GM11168 (cell line): ENCODE measurements around the gene CACNA1A.

Source experiments
- in situ Hi-C: fragments of 300-500 bp; cut with MboI; formaldehyde crosslinking; loops from one replicate; pipeline ENCODE4 v1.12.0; 2022; ENCODE audit warnings: low sequenced_read_pairs; ENCODE audit not compliant: unreplicated experiment

Gene CACNA1A

DNA sequence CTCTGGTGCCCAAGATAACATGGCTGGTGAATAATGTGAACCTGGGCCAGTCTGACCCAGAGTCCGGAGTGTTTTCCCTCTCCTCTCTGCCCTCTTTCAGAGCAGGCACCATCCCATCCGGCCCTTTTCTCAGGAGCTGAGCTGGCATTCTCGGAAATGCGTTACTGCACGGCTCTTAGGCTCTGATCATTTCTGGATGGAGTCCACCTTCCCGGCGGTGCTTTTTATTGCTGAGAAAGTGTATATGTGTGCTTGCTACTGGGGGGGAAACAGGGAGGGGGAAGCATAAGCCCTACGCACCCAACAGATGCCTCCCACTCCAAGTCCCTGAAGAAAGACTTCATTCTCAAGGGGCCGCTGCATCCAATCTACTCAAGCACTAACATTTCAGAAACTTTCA lies 6.6 kb downstream of the CACNA1A start:
- in situ Hi-C loops = no loop called here

DNA sequence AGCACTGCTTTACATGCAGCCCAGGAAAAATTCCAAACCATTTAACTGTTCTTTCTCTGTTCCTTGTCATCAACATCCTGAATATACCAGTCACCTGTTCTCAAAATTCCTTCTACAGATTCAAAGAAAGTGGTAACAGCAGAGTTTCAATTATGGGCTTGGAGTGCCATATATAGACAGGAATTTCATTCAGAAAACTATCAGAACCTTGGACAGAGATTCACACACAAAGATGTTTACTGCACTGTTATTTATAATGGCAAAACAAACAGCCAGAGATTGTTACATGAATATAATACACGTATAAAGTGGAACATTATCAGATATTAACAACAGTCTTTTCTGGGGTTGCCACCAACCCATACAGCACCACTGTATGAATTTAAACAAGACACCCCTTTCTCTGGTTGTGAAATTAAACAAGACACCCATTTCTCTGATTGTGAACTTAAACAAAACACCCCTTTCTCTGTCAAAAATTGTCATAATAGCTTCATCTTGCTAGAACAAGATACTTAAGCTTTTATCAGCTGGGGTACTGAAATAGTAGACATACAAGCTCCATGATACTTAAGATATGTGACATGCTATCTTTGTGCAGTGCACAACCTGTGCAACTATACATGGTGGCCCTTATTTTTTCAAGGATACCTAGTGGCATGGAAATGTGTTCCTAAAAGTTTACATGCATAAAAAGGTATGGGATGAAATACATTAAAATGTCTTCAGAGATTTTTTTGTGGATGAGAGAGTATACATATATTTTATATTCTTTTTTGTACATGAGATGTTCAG lies 12.6 kb downstream of the CACNA1A start:
- in situ Hi-C loops = no loop called here

DNA sequence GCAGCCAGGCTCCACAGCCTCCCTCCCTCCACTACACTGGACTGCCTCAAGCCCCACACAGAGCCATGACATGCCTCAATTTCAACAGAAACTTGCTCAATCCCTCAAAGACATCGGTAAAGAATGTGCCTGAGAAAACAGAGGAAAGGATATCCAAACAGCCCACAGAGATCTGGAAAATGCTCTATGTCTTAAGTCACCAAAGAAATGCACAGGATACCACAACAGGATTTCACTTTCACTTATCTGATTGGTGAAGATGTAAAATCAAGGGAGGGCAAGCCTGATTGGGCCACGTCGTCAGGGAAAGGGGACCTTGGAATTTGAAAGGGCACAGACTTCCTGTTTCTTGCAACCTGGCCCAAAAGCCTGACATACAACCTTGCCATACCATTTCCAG lies 14.2 kb downstream of the CACNA1A start:
- in situ Hi-C loops = no loop called here

DNA sequence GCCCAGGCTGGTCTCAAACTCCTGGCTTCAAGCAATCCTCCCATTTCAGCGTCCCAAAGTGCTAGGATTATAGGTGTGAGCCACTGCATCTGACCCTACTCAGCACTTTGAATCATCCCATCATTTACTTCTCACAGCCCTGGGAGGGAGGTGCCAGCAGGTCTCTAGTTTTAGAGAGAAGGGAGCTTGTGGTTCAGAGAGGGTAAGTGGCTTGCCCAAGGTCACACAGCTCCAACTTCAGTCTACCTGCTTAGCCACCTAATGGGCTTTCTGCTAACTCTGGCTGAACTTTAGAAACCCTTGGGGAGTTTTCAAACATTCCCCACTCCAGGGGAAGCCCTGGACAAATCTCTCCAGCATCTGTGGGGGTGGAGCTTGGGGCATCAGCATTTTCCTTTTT lies 18.3 kb downstream of the CACNA1A start:
- in situ Hi-C loops = no loop called here

DNA sequence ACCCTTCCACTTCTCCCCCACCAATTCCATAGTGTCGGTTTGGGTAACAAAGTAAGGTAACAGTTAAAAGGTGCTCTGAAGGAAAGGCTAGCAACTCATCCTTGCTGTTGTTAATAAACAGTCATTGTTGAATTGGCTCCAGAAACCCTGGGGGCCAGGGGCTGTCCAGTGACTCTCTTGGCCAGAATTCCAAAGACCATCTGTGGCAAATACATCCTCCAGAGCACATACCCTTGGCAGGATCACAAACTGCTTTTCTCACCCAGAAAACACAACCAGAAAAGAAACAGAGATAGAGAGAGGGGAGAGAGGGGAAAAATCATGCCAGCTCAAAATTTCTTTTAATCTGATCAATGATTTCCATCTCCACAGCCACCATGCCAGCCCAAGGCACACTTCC lies 22.1 kb downstream of the CACNA1A start:
- in situ Hi-C loops = no loop called here

DNA sequence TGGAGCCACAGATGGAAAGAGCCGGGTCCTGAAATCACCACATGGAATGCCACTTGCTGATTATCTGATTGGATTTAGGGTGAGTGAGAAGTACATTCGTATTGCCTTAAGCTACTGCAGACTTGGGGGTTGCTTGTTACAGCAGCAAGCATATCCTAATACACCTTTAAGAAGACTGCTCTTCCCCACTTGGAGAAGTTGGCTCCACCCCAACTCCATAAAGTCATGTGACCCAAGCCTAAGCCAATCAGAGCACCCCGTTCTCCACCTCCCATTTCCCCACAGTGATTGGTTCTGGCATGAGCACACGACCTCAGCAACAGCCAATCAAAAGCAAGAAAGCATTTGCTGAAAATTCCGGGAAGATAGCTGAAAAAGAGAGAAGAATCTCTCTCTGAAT lies 23.1 kb downstream of the CACNA1A start:
- in situ Hi-C loops = no loop called here

DNA sequence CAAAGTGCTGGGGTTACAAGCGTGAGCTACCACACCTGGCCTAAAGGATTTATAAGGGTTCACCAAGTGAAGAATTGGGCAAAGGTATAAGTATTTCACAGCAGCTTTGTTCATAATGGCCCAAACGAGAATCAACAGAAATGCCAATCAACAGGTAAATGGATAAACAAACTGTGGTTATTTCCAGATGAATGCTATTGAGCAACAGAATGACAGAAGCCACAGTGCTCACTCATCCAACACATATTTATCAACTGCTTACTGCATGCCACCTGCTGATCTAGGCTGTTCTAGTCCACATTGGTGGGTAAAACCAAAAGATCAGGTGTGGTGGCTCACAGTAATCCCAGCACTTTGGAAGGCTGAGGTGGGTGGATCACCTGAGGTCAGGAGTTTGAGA lies 27.7 kb downstream of the CACNA1A start:
- in situ Hi-C loops = no loop called here

DNA sequence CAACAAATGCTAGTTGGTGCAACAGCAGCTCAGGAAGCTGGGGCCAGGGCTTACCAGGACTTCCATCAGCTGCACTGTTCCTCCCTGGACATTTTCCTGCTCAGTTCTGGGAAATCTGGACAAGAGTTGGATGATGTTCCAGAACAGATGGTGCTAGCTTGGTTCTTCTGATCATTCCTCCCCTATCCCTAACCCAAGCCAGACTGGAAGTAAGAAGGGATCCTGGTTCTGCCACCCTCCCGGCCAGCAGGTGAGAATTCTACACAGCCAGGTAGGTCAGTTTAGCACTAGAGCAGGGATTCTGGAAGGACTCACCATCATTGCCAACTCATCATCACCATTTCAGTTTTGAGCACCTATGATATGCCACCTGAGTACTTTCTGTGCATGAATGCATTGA lies 30.2 kb downstream of the CACNA1A start:
- in situ Hi-C loops = no loop called here

DNA sequence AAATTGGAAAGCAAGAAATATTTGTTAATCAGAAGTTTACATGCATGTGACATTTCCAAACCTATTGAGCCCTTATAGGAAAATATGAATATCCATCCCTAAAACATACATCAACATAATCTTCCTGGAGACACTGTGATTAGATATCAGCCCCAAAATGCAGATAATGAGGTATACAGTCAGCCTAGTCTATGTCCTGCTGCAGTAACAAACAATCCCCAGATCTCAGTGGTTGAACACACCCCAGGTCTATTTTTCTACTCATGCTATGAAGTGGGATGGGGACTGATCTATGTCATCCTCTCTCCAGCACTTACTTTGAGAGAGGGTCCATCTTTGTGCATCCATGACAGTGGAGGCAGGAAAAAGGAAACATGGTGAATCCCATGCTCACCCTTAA lies 31.2 kb downstream of the CACNA1A start:
- in situ Hi-C loops = no loop called here

DNA sequence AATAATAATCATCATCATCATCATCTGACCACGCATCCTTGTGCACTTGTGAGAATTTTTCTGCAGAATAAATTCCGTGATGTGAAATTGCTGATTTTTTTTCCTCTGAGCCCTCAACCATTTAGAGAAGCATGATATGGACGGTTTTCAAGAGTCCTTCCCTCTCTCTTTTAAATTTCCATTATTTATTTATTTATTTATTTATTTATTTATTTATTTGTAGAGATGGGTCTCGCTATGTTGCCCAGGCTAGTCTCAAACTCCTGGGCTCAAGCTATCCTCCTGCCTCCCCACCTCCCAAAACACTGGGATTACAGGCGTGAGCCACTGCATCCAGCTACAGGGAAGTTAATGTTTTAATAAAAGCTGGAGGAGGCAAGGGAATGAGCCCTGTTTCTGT lies 39.6 kb downstream of the CACNA1A start:
- in situ Hi-C loops = no loop called here

DNA sequence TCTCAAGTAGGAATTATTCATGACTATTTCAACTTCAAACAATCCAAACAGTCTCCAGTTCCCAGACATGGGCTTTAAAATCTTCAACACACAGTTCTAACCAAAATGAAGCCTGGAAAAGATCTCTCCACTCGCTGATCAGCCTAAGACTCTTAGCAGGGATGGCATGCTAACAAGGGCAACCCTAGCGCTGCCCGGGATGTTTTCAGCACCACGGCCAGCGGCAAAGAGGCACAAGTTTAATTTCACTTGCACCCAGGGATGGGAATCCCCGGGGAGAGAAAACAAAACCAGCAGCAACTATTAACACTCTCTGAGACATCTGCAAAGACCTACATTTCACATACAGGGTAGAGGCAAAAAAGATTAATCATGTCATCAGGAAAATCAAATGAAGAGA lies 43.0 kb downstream of the CACNA1A start:
- in situ Hi-C loops = no loop called here

DNA sequence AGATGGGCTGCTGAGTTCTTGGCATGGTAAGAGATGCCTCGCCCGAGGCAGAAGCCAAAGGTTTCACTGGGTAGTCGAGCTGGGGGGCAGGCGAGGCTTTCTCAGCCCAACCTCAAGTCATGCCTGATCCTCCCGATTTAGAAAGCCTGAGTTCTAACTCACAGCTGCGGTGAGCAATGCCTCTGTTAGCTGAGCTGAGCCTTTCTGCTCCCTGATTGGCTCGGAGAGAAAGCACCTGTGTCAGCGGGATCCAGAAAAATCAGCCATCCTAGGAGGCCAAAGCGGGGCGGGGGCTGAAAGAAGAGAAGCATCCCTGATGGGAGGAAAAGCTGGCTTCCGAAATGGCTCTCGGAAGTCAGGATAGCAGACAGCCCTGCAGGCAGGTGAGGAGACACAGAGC lies 44.7 kb downstream of the CACNA1A start:
- in situ Hi-C loops = no loop called here

DNA sequence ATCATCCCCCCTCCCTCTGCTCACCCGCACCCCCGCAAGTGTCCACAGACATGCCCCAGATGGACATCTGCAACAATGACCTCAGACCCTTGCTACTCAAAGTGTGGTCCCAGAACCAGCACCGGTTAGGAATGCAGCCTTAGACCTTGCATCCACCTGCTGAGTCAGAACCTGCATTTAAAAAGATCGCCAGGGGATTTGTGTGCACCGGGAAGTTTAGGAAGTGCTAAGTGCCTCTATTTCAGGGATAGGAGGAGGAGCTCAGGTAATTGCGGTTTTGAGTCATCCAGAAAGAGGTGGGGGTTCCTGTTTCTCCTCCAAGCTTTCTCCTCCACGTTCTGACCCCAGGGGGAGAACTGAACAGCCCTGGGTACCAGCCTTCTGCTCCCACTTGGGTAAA lies 46.2 kb downstream of the CACNA1A start:
- in situ Hi-C loops = no loop called here

DNA sequence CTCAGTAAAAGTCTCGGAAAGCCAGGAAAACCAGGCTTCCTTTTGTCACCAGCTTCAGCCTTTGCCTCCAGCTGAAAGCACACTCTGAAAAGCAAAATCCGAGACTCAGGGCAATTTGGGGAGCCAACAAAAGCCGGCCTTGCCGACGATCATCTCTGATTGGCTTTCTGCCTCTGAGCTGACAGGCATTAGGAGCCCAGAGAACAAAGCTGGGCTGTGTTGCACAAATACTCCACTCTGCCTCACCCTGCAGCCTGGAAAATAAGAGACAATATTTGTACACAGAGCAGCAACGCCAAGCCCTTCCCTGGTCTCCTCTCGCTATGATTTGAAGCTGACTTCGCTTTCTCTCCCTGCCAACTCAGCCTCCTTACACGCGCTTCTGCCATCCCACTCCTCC lies 46.9 kb downstream of the CACNA1A start:
- in situ Hi-C loops = no loop called here

DNA sequence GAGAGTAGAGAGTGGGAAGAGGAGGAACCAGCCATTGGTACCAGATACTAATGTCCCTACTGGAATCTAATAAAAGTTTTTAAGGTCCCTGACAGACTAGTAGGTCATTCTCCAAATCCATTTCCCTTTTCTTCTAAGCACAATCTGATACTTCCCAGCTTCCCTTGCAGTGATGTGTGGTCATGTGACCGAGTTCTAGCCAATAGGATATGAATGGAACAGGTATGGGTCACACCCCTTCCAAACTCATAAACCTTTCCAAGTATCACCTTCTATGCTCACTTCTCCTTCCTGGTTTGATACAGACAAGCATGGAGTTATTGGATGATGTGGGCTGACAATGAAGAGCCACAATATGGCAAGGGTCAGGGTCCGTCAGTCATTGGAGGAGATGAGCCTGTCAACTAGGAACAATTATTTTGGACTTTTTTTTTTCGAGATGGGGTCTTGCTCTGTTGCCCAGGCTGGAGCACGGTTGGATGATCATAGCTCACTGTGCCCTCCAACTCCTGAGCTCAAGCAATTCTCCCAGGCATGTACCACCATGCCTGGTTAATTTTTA lies 54.8 kb downstream of the CACNA1A start:
- in situ Hi-C loops = no loop called here

DNA sequence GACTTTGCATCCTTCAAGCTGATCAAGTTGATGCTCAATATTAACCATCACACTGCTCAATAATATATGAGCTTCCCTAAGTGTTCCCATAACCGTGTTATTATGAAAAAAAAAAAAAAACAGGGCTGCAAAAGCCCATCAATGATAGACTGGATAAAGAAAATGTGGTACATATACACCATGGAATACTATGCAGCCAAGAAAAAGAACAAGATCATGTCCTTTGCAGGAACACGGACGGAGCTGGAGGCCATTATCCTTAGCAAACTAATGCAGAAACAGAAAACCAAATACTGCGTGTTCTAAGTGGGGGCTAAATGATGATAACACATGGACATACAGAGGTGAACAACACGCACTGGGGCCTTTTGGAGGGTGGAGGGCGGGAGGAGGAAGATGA lies 58.3 kb downstream of the CACNA1A start:
- in situ Hi-C loops = no loop called here

DNA sequence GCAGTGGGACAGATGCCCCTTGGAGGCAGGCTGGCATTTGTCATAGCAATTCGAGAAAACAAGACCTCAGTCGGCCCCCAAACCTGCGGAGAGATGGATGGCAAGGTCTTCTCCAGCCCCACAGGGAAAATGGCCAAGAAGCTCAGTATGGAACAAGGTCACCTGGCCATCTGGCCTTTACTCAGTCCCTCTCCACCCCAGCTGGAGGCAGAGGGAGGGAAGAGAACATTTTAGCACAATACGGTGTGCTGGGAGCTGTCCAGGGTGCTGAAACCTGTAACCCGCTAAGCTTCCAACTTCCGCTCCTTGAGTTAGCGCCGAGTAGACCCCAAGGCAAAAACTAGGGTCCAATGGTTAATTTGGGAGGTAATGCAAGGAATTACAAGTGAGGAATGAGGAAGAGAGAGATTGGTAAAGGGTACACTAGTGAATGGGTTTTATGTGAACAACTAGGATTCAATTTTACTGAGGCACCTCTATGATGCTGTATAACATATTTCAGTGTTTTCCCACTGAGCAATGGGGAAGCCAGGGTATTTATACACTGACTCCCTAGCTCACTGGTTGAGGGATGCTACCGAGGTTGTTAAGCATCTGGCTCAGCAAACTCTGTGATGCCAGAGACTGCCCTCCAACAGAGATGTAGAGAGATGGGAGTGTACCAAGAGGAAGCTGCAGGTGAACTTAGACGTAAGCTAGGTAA lies 64.3 kb downstream of the CACNA1A start:
- in situ Hi-C loops = no loop called here

DNA sequence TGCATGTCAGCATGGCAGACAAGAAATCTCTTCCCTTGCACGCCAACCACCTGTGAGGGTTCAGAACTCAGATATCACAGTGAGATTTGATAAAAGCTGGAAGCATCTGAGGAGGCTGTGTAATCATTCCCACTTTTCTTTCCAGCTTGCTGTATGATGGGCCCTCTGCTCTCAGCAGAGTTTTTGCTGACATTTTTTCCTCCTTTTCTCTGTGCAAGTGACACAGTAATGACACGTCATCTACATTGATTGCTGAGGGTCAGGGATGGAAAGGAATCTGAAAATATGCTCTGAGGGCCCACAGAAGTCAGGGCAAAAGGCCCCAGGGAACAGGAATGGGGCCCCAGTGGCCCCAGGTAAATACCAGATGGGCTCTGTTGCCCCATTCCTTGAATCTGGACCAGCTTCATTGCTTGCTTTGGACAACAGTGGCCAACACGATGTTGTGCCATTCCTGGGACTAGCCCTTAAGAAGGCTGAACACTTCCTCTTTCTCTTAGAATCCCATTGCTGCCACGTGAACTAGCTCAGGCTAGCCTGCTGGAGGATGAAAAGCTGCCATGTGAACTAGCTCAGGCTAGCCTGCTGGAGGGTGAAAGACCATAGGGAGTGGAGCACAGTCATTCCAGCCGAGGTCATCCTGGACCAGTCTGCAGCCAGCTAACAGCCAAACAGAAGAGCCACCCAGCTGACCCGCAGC lies 68.2 kb downstream of the CACNA1A start:
- in situ Hi-C loops = no loop called here

DNA sequence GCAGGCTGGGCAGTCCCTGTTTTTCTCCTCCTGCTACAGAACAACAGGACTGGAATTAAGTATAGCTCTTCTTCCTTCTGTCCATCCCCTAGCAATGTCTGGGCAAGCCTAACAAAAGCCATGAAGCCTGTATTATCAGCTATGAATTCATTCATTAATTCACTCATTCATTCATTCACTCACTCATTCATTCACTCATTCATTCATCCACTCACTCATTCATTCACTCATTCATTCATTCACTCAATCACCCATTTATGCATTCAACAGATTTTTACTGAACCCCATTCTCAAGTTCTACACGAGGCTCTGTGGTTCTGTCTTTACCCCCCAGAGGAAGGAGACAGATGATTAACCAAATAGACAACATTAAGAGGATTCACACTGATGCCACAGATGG lies 69.9 kb downstream of the CACNA1A start:
- in situ Hi-C loops = no loop called here

DNA sequence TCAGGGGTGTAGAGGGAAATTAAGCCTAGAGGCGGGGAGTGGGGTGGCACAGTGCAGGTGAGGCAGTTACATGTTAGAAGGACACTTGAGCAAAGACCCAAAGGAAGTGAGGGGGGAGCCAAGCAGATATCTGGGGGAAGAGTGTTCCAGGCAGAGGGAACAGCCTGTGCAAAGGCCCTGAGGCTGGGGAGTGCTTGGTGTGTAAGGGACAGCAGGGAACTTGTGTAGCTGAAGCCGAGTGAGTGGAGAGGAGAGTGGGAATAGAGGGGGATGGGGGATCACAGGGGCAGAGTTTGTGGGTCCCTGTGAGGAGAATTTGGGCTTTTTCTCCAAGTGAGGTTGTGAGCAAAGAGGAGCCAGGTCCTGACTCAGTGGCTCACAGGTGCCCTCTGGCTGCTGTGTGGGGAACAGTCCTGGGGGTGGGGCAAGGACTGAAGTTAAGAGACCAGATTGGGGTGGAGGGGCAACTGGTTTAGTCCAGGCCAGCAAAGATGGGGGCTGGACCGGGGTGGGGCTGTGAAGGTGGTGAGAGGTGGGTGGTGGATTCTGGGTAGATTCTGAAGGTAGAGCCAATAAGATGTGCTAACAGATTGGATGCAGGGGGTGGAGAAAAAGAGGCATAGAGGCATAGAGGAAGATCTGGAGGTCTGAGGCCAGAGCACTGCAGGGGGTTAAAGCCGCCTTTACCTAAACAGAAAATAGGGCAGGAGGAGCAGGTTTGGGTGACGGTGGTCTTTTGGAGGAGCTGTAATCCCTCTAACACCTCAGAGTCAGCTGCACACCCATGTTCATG lies 75.3 kb downstream of the CACNA1A start:
- in situ Hi-C loops = no loop called here
